CD14-positive monocyte (primary cell): ENCODE data around the gene ACP1. TPM values are rescaled to one million over a fixed set of nuclear protein-coding genes. Genes with fewer than 3 reads are reported as not detected.
"Not testable (repeated sequence)": the region's sequence is repeated elsewhere in the genome, so short reads cannot be mapped to it uniquely, and the experiment has no call there.

Source experiments
- DNase-seq, 3 donors: peaks; one replicate each; pipeline ENCODE4 v3.0.0-alpha.2; 2011 to 2022
- H2AFZ ChIP-seq: 2 replicates; pipeline ENCODE4 v1.6.0; 2012; ENCODE audit warnings: mild to moderate bottlenecking, low read depth, low read length, inconsistent platforms; ENCODE audit not compliant: insufficient read depth, poor library complexity, severe bottlenecking
- H3K27ac ChIP-seq, 2 donors: 1 replicate in 1 of 2; 2 replicates in 1 of 2; pipeline ENCODE4 v1.5.1; 2012 to 2013; ENCODE audit warnings: low read length in 2 of 2, control low read depth in 1 of 2, inconsistent platforms in 1 of 2, low read depth in 1 of 2, mild to moderate bottlenecking in 1 of 2
- H3K27me3 ChIP-seq, 2 donors: one replicate each; pipeline versions ENCODE4 v1.6.0 to v1.6.1; 2011 to 2013; ENCODE audit warnings: low read length in 2 of 2; ENCODE audit not compliant: control insufficient read depth in 2 of 2, insufficient read depth in 2 of 2
- H3K36me3 ChIP-seq, 2 donors: replicated peaks in 1 of 2; 1 replicate in 1 of 2; 2 replicates in 1 of 2; pipeline versions ENCODE4 v1.5.1 to v1.6.1; 2012 to 2013; ENCODE audit warnings: low read length in 2 of 2, control low read depth in 1 of 2, inconsistent platforms in 1 of 2, mild to moderate bottlenecking in 1 of 2; ENCODE audit not compliant: insufficient read depth in 2 of 2, control insufficient read depth in 1 of 2
- H3K4me1 ChIP-seq, 2 donors: 1 replicate in 1 of 2; 2 replicates in 1 of 2; pipeline versions ENCODE4 v1.5.1 to v1.6.1; 2012 to 2013; ENCODE audit warnings: low read length in 2 of 2, control low read depth in 1 of 2, inconsistent platforms in 1 of 2, mild to moderate bottlenecking in 1 of 2, moderate library complexity in 1 of 2; ENCODE audit not compliant: insufficient read depth in 2 of 2, control insufficient read depth in 1 of 2
- H3K4me2 ChIP-seq: replicated peaks from 2 replicates; pipeline ENCODE3; 2012; ENCODE audit warnings: low read length, moderate library complexity, mild to moderate bottlenecking; ENCODE audit not compliant: poor library complexity, severe bottlenecking; ENCODE audit errors: extremely low read depth
- H3K4me3 ChIP-seq, 3 experiments: fragments of 200-600 bp in 1 of 3; sonication (generic) in 1 of 3; replicated peaks in 1 of 3; 1 replicate in 2 of 3; 2 replicates in 1 of 3; pipeline ENCODE4 v1.5.1; 2011 to 2013; ENCODE audit warnings: low read length in 3 of 3, mild to moderate bottlenecking in 3 of 3, control low read depth in 2 of 3, low read depth in 2 of 3, inconsistent platforms in 1 of 3, moderate library complexity in 1 of 3
- H3K79me2 ChIP-seq: 2 replicates; pipeline ENCODE4 v1.6.0; 2012; ENCODE audit warnings: mild to moderate bottlenecking, control low read depth, inconsistent platforms, low read length, moderate library complexity; ENCODE audit not compliant: insufficient read depth
- H3K9ac ChIP-seq: 2 replicates; pipeline ENCODE4 v1.6.0; 2017; ENCODE audit warnings: low read length, mild to moderate bottlenecking; ENCODE audit not compliant: insufficient read depth, poor library complexity, severe bottlenecking
- H3K9me3 ChIP-seq, 2 donors: replicated peaks in 1 of 2; 1 replicate in 1 of 2; 2 replicates in 1 of 2; pipeline versions ENCODE4 v1.5.1 to v1.6.1; 2012 to 2013; ENCODE audit warnings: low read length in 2 of 2, control low read depth in 1 of 2; ENCODE audit not compliant: control insufficient read depth in 1 of 2, insufficient read depth in 1 of 2
- H4K20me1 ChIP-seq: 2 replicates; pipeline ENCODE4 v1.6.0; 2012; ENCODE audit warnings: mild to moderate bottlenecking, low read length, control low read depth, moderate library complexity; ENCODE audit not compliant: insufficient read depth
- H3K27ac Mint-ChIP-seq, 7 donors: one replicate each; pipeline ENCODE4 v1.8.0; 2020; ENCODE audit warnings: mild to moderate bottlenecking in 7 of 7, mixed read lengths in 7 of 7, moderate library complexity in 6 of 7, inconsistent platforms in 2 of 7
- H3K27me3 Mint-ChIP-seq, 3 donors: one replicate each; pipeline ENCODE4 v1.8.0; 2021 to 2022; ENCODE audit warnings: low read depth in 3 of 3, mild to moderate bottlenecking in 3 of 3, mixed read lengths in 3 of 3, moderate library complexity in 3 of 3, inconsistent platforms in 1 of 3
- H3K36me3 Mint-ChIP-seq, 2 donors: one replicate each; pipeline ENCODE4 v1.8.0; 2020; ENCODE audit warnings: mixed read lengths in 2 of 2, inconsistent platforms in 1 of 2, mild to moderate bottlenecking in 1 of 2
- H3K4me1 Mint-ChIP-seq: one replicate; pipeline ENCODE4 v1.8.0; 2020; ENCODE audit warnings: mild to moderate bottlenecking, mixed read lengths
- H3K4me3 Mint-ChIP-seq, 2 donors: one replicate each; pipeline ENCODE4 v1.8.0; 2020; ENCODE audit warnings: mild to moderate bottlenecking in 2 of 2, mixed read lengths in 2 of 2, moderate library complexity in 1 of 2
- H3K9me3 Mint-ChIP-seq, 7 donors: one replicate each; pipeline ENCODE4 v1.8.0; 2020 to 2022; ENCODE audit warnings: mixed read lengths in 7 of 7, mild to moderate bottlenecking in 6 of 7, moderate library complexity in 6 of 7, inconsistent platforms in 2 of 7
- WGBS: methylation state at CpG from one replicate; pipeline ENCODE4 v1.1.5; 2013; ENCODE audit warnings: missing lambda C conversion rate; ENCODE audit not compliant: insufficient coverage; 5-methylcytosine and 5-hydroxymethylcytosine counted together
- intact Hi-C, 2 donors: fragments of 100-400 bp; cut with micrococcal nuclease; formaldehyde crosslinking; loops; one replicate each; pipeline versions ENCODE4 v1.15.0 to v1.15.1; 2023
- polyA plus RNA-seq, 3 donors: library from polyadenylated mRNA; depleted of rRNA in 1 of 3; unstranded in 2 of 3; stranded (reverse) in 1 of 3; fragments of 300-500 nt in 2 of 3; fragments of >200 nt in 1 of 3; fragmentation: Illumina TruSeq in 2 of 3; gene quantifications; 1 replicate in 2 of 3; 2 replicates in 1 of 3; pipeline ENCODE4 v1.2.3, GENCODE V29; 2012 to 2021
- TF ChIP-seq, protein P1 (sequence below): fragments of 200-600 bp; IDR thresholded peaks from one replicate; pipeline ENCODE4 v1.8.0; 2022; ENCODE audit warnings: antibody characterized with exemption, mild to moderate bottlenecking

Gene ACP1
- polyA plus RNA-seq, 3 donors, result 51.8 to 77.0 (median 73.2) TPM

DNA sequence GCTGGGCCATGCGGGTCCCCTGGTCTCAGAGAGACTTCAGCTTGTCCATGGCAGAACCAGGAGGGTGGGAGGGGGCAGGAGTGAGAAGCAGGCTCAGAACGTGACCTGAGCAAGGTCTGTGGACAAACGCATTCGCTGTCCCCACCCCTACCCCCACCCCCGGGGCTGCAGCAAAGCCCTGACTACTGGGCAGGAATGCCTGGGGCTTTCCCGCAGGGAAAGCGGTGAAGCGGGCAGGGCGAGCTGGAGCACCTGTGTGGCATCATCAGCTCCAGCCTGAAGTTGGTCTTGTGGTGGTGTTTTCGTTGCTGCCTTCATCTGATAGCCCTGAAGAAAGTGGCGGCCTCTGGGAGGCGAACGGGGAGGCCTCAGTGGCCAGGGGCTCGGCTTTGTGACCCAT lies 49.2 kb downstream of the ACP1 start:
- intact Hi-C loops, result no loop called here
- WGBS, result 95% methylated on average over 10 of the region's 14 CpGs
- Histone ChIP-seq H3K9ac (no peak overlapping the region), H3K27ac (no peak overlapping the region), H4K20me1 (no peaks in the 10 kb centered on the region), H3K79me2 (no peaks in the 10 kb centered on the region), H3K4me2 (no peak overlapping the region), H3K36me3 (no peaks in the 10 kb centered on the region), H3K9me3 (peaks cover 0 to 5% of the 10 kb centered on the region in 2 donors), H2AFZ (no peak overlapping the region), H3K4me1 (no peaks in the 10 kb centered on the region), H3K4me3 (no peak overlapping the region), H3K27me3 (no peaks in the 10 kb centered on the region)
- H3K36me3 Mint-ChIP-seq, result no peaks in the 10 kb centered on the region
- H3K4me3 Mint-ChIP-seq, result no peak overlapping the region
- peaks cover 4 to 11% (median 7%) of the 10 kb centered on the region in 7 donors for H3K9me3 Mint-ChIP-seq
- no peak overlapping the region for H3K27ac Mint-ChIP-seq
- DNase-seq, result no peak
- H3K27me3 Mint-ChIP-seq, result peaks cover 0 to 9% (median 2%) of the 10 kb centered on the region in 3 donors
- no peaks in the 10 kb centered on the region for H3K4me1 Mint-ChIP-seq
- TF ChIP-seq, protein P1, sequence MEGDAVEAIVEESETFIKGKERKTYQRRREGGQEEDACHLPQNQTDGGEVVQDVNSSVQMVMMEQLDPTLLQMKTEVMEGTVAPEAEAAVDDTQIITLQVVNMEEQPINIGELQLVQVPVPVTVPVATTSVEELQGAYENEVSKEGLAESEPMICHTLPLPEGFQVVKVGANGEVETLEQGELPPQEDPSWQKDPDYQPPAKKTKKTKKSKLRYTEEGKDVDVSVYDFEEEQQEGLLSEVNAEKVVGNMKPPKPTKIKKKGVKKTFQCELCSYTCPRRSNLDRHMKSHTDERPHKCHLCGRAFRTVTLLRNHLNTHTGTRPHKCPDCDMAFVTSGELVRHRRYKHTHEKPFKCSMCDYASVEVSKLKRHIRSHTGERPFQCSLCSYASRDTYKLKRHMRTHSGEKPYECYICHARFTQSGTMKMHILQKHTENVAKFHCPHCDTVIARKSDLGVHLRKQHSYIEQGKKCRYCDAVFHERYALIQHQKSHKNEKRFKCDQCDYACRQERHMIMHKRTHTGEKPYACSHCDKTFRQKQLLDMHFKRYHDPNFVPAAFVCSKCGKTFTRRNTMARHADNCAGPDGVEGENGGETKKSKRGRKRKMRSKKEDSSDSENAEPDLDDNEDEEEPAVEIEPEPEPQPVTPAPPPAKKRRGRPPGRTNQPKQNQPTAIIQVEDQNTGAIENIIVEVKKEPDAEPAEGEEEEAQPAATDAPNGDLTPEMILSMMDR, result no peak

DNA sequence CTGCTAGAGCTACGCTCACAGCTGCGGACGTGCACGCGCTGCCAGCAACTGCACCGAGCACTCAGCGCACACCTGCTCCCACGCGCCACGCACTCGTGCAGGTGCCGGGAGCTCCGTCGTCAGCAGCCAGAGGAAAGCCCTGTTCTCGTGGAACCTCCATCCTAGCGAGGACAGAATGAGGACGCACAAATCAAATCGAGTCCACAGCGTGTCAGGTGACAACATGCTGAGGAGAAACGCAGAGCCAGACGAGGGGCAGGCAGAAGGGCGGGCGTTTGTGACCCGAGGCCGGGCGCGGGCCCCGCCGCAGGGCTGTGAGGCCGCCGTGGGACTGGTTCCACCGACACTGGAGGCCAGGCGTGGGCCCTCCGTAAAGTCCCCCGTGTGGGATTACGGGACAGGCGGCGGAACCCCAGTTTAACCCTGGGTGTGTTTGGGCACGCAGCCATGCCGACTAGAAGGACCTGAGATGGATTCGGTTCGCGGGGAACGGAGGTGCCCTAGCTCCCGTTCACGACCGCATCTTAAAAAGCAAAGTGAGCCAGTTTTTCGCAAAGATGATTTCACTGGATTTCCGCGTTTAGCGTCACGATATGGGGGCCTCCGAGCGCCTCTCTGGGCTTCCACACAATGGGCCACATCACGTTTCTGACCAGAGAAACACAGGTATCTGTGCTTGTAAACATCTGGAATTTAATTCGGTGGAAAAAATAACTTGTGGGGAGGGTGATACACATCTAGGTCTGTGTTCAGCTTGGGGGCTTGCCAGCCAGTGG lies 50.0 kb downstream of the ACP1 start:
- TF ChIP-seq, protein P1, result no peak

DNA sequence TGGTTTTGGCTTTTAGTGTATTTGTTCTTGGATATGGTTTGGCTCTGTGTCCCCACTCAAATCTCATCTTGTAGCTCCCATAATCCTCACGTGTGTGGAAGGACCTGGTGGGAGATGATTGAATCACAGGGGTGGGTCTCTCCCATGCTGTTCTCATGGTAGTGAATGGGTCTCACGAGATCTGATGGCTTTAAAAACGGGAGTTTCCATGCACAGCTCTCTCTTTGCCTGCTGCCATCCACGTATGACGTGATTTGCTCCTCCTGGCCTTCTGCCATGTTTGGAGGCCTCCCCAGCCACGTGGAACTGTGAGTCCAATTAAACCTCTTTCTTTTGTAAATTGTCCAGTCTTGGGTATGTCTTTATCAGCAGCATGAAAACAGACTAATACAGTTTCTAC lies 51.2 kb downstream of the ACP1 start:
- H3K9ac ChIP-seq, H3K27ac Mint-ChIP-seq, H3K36me3 ChIP-seq, H3K36me3 Mint-ChIP-seq, H4K20me1 ChIP-seq, H3K79me2 ChIP-seq, H3K27me3 Mint-ChIP-seq, H3K4me1 ChIP-seq, H3K4me3 Mint-ChIP-seq, DNase-seq, H3K27me3 ChIP-seq, H3K4me2 ChIP-seq, H3K27ac ChIP-seq, intact Hi-C loops, H3K4me3 ChIP-seq, H3K4me1 Mint-ChIP-seq, H3K9me3 ChIP-seq, H2AFZ ChIP-seq: not testable (repeated sequence)
- peaks cover 7 to 16% (median 10%) of the 10 kb centered on the region in 7 donors for H3K9me3 Mint-ChIP-seq
- WGBS, result 93% methylated on average over 4 of the region's 6 CpGs

More for the DNA sequence above, 50.0 kb downstream of the ACP1 start:
- Histone ChIP-seq H3K27me3 (no peaks in the 10 kb centered on the region), H3K4me2 (no peak overlapping the region), H3K79me2 (no peaks in the 10 kb centered on the region), H2AFZ (no peak overlapping the region), H3K27ac (no peak overlapping the region), H4K20me1 (no peaks in the 10 kb centered on the region), H3K36me3 (no peaks in the 10 kb centered on the region), H3K9me3 (peaks cover 0 to 9% of the 10 kb centered on the region in 2 donors), H3K4me1 (no peaks in the 10 kb centered on the region), H3K9ac (no peak overlapping the region), H3K4me3 (no peak overlapping the region)
- Mint-ChIP-seq H3K9me3 (peaks cover 7 to 13% (median 10%) of the 10 kb centered on the region in 7 donors), H3K4me1 (no peaks in the 10 kb centered on the region), H3K27me3 (peaks cover 0 to 9% (median 2%) of the 10 kb centered on the region in 3 donors), H3K27ac (no peak overlapping the region), H3K4me3 (peak overlapping the region in 1 of 2 donors; percentile 37), H3K36me3 (no peaks in the 10 kb centered on the region)
- no peak for DNase-seq
- intact Hi-C loops, result no loop called here
- 95% methylated on average over 55 of the region's 56 CpGs for WGBS
